SK-N-SH treated with all-trans-retinoic acid at 6 μM for 48 hours (cell line): ENCODE data around the gene KRT82.
"Not testable (repeated sequence)": the region's sequence is repeated elsewhere in the genome, so short reads cannot be mapped to it uniquely, and the experiment has no call there.

Source experiments
- ATAC-seq: fragments of 200-7000 bp; cut with Tn5 transposase; 3 replicates; pipeline ENCODE4 v1.9.1; 2020; ENCODE audit warnings: mild to moderate bottlenecking, moderate library complexity
- ARNTL ChIP-seq: fragments of 450-650 bp; formaldehyde crosslinking; IDR thresholded peaks from 2 replicates; pipeline ENCODE4 v1.5.0; 2020; ENCODE audit warnings: low read depth, mild to moderate bottlenecking, moderate library complexity, borderline replicate concordance
- BACH2 ChIP-seq: fragments of 250-450 bp; sonication (Bioruptor Pico); IDR thresholded peaks from 2 replicates; pipeline ENCODE4 v1.9.0; 2021; ENCODE audit warnings: mild to moderate bottlenecking, borderline replicate concordance
- CREB5 ChIP-seq: fragments of 250-450 bp; sonication (Bioruptor Pico); IDR thresholded peaks from 2 replicates; pipeline ENCODE4 v1.5.1; 2020; ENCODE audit warnings: low read depth, mild to moderate bottlenecking, moderate library complexity
- CSRNP3 ChIP-seq: fragments of 250-450 bp; sonication (Bioruptor Pico); IDR thresholded peaks from 2 replicates; pipeline ENCODE4 v1.5.1; 2021; ENCODE audit warnings: mild to moderate bottlenecking, moderate library complexity
- GLIS3 ChIP-seq: fragments of 250-450 bp; sonication (Bioruptor Pico); IDR thresholded peaks from 2 replicates; pipeline ENCODE4 v1.5.0; 2020; ENCODE audit warnings: mild to moderate bottlenecking, moderate library complexity
- ISL1 ChIP-seq: fragments of 250-450 bp; sonication (Bioruptor Pico); IDR thresholded peaks from 2 replicates; pipeline ENCODE4 v2.1.2; 2022; ENCODE audit warnings: mild to moderate bottlenecking, moderate library complexity
- OSR1 ChIP-seq: fragments of 250-450 bp; sonication (Bioruptor Pico); IDR thresholded peaks from 2 replicates; pipeline ENCODE4 v1.8.0; 2022; ENCODE audit warnings: moderate library complexity, mild to moderate bottlenecking, inconsistent platforms
- RARB ChIP-seq: fragments of 250-450 bp; sonication (Bioruptor Pico); IDR thresholded peaks from 2 replicates; pipeline ENCODE4 v1.8.0; 2021; ENCODE audit warnings: mild to moderate bottlenecking, moderate library complexity
- SNAI2 ChIP-seq: fragments of 250-450 bp; sonication (Bioruptor Pico); IDR thresholded peaks from 2 replicates; pipeline ENCODE4 v1.5.0; 2020; ENCODE audit warnings: mild to moderate bottlenecking, moderate library complexity
- TOX ChIP-seq: fragments of 250-450 bp; sonication (Bioruptor Pico); IDR thresholded peaks from 2 replicates; pipeline ENCODE4 v1.8.0; 2021; ENCODE audit warnings: mild to moderate bottlenecking, moderate library complexity, borderline replicate concordance
- ZC3H10 ChIP-seq: fragments of 250-450 bp; sonication (Bioruptor Pico); IDR thresholded peaks from 2 replicates; pipeline ENCODE4 v1.5.1; 2021; ENCODE audit warnings: mild to moderate bottlenecking, moderate library complexity
- ZFP30 ChIP-seq: fragments of 450-650 bp; formaldehyde crosslinking; IDR thresholded peaks from 2 replicates; pipeline ENCODE4 v1.5.0; 2022; ENCODE audit warnings: mild to moderate bottlenecking, moderate library complexity
- ZNF8 ChIP-seq: fragments of 450-650 bp; formaldehyde crosslinking; IDR thresholded peaks from 2 replicates; pipeline ENCODE4 v1.5.0; 2020; ENCODE audit warnings: mild to moderate bottlenecking, moderate library complexity
- TF ChIP-seq, protein P1 (sequence below): fragments of 250-450 bp; sonication (Bioruptor Pico); IDR thresholded peaks from 2 replicates; pipeline ENCODE4 v1.8.0; 2021; ENCODE audit warnings: low read depth, mild to moderate bottlenecking, moderate library complexity, borderline replicate concordance
- TF ChIP-seq, protein P2 (sequence below): fragments of 250-450 bp; sonication (Bioruptor Pico); IDR thresholded peaks from 2 replicates; pipeline ENCODE4 v1.8.0; 2020; ENCODE audit warnings: mild to moderate bottlenecking, moderate library complexity, borderline replicate concordance

KRT82 gene

DNA sequence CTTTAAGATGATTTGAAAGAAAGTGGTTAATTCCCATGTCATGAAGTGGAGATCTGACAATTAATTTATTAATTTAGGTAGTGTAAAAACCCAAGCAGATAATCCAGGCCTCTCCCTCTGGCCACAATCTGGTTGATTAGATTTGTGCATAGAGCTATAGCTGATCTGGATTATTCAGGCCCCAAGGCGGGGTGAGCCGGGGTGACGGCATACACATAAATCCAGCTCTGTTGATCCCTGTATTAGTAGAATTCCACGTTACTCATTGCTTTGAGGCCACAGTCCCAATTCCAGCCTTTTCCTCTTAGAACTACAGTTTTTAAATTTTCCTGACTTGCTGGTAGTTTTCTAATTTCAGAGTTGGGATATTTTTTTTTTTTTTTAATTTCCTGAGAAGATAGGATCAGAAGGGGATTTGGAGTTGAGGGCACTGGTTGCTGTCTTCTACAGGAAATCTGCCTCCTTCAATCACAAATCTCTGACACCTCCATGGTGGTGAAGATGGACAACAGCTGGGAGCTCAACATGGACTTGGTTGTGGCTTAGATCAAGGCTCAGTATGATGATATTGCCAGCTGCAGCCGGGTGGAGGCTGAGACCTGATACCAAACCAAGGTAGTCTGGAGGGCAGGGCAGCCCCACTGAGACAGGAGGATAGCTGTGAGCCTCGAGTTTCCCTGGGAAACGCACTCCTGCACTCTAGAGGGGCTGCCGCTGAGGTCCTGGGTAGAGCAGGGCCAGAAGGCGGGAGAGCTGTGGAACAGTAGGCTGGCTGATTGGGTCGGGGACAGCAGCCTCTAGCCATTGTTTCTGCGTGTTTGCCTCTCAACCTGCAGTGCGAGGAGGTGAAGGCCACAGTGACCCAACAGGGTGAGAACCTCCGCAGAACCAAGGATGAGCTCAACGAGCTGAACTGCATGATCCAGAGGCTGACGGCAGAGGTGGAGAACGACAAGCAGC lies 58.3 kb downstream of the KRT82 start (continued):
- TF ChIP-seq GLIS3 (CRISPR knock-in tag) (no peak), BACH2 (CRISPR knock-in tag) (no peak), ZNF8 (CRISPR knock-in tag) (no peak), ISL1 (CRISPR knock-in tag) (no peak), ZC3H10 (CRISPR knock-in tag) (no peak), CSRNP3 (CRISPR knock-in tag) (no peak), ZFP30 (CRISPR knock-in tag) (no peak)

DNA sequence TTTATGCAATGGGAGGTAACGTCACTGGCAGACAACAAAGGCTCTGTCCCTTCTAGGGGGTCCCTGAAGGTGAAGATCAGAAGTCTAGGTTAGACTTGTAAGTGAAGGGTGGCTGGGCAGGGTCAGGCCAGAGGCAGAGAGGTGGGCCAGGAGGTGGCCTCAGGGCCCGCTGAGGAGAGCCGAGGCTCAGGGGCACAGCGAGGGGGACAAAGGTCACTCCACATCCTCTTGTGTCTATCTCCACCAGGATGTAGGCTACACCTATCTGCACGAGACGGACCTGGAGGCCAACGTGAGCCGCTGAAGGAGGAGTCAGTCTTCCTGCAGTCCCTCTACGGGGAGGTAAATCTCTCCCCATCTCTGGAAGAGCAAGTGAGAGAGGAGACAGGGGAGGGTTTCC lies 59.1 kb downstream of the KRT82 start:
- no peak for ATAC-seq
- no peak for TF ChIP-seq TOX (CRISPR knock-in tag)
- no peak for TF ChIP-seq CSRNP3 (CRISPR knock-in tag)
- TF ChIP-seq, protein P1, sequence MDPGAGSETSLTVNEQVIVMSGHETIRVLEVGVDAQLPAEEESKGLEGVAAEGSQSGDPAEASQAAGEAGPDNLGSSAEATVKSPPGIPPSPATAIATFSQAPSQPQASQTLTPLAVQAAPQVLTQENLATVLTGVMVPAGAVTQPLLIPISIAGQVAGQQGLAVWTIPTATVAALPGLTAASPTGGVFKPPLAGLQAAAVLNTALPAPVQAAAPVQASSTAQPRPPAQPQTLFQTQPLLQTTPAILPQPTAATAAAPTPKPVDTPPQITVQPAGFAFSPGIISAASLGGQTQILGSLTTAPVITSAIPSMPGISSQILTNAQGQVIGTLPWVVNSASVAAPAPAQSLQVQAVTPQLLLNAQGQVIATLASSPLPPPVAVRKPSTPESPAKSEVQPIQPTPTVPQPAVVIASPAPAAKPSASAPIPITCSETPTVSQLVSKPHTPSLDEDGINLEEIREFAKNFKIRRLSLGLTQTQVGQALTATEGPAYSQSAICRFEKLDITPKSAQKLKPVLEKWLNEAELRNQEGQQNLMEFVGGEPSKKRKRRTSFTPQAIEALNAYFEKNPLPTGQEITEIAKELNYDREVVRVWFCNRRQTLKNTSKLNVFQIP (CRISPR knock-in tag) = no peak
- no peak for TF ChIP-seq ARNTL (CRISPR knock-in tag)
- TF ChIP-seq, protein P2, sequence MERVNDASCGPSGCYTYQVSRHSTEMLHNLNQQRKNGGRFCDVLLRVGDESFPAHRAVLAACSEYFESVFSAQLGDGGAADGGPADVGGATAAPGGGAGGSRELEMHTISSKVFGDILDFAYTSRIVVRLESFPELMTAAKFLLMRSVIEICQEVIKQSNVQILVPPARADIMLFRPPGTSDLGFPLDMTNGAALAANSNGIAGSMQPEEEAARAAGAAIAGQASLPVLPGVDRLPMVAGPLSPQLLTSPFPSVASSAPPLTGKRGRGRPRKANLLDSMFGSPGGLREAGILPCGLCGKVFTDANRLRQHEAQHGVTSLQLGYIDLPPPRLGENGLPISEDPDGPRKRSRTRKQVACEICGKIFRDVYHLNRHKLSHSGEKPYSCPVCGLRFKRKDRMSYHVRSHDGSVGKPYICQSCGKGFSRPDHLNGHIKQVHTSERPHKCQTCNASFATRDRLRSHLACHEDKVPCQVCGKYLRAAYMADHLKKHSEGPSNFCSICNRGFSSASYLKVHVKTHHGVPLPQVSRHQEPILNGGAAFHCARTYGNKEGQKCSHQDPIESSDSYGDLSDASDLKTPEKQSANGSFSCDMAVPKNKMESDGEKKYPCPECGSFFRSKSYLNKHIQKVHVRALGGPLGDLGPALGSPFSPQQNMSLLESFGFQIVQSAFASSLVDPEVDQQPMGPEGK = no peak
- no peak for TF ChIP-seq OSR1 (CRISPR knock-in tag)
- TF ChIP-seq CREB5 = no peak
- TF ChIP-seq ISL1 (CRISPR knock-in tag) = no peak

GRCh38 chr12:52346593-52346992 lies 59.5 kb downstream of the KRT82 start:
- TF ChIP-seq ARNTL (CRISPR knock-in tag) = no peak
- no peak for TF ChIP-seq SNAI2
- no peak for TF ChIP-seq RARB
- TF ChIP-seq CREB5 = no peak
- TF ChIP-seq, protein P2 = no peak
- no peak for ATAC-seq

GRCh38 chr12:52345041-52345440 lies 61.1 kb downstream of the KRT82 start:
- not testable (repeated sequence) for ATAC-seq
